ENCODE data around the gene RNASE8.
"Not testable (repeated sequence)": the region's sequence is repeated elsewhere in the genome, so short reads cannot be mapped to it uniquely, and the experiment has no call there.

RNASE8 gene, protein sequence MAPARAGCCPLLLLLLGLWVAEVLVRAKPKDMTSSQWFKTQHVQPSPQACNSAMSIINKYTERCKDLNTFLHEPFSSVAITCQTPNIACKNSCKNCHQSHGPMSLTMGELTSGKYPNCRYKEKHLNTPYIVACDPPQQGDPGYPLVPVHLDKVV

DNA sequence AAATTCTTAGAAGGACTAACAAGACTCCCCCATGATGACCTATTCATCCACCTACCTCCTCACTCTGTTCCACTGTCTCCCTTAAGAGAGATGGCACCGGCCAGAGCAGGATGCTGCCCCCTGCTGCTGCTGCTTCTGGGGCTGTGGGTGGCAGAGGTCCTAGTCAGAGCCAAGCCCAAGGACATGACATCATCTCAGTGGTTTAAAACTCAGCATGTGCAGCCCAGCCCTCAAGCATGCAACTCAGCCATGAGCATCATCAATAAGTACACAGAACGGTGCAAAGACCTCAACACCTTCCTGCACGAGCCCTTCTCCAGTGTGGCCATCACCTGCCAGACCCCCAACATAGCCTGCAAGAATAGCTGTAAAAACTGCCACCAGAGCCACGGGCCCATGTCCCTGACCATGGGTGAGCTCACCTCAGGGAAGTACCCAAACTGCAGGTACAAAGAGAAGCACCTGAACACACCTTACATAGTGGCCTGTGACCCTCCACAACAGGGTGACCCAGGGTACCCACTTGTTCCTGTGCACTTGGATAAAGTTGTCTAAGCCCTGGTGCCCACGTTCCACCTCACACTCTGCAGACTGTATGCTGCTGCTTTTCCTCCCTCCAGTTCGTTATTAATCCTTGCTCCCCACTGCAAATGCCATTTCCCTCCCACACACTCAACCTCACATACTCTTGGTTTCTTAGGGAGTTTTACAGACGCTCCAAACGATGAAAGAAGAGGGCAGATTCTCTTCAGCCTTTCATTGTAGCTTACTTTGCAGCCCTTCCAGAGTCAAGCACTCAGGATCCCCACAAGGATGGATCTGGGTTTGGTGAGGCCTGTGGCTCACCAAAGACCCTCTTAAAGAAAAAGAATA lies at the start of gene RNASE8:
RNASE8 (plus strand) TSS at position 20 of the 873 bp plus-strand sequence; CDS start at position 91, 71 bp downstream.
- no peak for DNase-seq

DNA sequence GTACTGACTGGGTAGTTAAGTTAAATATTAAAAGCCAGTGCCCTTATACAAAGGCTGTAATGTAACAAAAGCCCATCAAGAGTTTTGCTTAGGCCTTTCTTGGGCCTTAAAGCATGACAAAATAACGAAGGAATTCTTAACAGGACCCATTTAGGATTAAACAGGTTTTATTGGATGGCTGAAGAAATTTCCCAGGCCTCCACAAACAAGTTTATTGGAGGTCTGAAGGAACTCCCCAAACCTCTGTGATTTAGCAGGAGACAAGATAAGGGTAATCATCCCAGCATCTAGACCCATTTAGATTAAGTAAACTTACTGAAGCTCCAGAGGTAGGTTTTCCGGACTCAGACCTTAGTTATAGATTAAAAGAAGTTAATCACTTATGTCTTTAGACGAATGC lies 47.9 kb upstream of the RNASE8 start:
- DNase-seq, result not testable (repeated sequence)

DNA sequence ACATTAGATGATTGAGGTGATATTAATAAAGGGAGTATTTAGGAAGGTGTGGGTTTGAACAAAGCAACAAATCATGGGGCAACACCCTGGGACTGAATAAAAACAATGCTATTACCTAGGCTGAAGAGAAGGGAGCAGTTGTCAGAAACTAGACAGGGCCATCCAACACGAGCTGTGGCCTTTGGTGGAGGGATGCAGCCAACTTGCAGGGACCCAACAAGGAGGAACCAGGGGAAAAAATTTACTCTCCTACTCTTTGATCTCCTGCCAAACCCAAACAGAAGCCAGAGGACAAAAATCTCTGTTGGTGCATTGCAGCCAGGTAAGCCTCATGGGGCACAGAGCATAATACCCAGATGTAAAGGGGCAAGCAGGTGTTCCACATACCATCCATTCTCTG lies 46.5 kb upstream of the RNASE8 start:
- DNase-seq, result no peak

DNA sequence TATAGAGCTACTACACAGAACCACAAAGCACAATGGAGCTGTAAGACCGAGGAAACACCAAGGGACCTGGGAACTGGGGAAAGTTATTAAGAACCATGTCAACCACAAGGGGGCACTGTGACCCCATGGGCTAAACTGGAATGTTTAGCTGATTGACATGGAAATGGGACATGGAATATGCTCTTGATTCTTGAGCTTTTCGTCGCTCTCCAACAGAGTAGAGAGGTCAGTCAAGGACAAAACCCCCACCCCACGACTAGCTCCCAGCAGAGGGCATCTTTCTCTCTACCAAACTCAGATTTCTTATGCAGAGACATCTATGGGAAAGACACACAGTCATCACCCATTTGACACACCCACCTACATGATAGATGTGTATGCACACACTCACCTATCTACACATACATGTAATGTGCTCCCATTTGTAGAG lies 42.8 kb upstream of the RNASE8 start:
- peak; percentile 45 to 80 (median 72) for DNase-seq

DNA sequence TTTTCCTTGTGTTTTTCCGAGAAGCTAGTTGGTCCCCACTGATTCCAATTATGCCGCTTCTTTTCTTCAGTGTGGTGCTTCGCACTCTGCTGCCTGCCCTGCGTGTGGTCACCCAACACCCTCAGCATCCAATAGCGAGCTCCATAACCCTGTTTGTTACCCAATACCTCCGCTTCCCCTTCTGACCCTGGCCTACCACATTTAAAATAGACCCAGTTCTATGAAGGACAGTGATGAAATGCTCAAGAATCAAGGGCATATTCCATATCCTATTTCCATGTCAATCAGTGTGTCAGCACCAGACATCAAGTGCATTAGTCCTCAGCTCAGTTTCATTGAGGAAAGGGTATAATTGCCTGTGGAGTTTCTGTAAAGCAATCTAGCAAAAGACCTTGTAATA lies 42.3 kb upstream of the RNASE8 start:
- no peak for DNase-seq

DNA sequence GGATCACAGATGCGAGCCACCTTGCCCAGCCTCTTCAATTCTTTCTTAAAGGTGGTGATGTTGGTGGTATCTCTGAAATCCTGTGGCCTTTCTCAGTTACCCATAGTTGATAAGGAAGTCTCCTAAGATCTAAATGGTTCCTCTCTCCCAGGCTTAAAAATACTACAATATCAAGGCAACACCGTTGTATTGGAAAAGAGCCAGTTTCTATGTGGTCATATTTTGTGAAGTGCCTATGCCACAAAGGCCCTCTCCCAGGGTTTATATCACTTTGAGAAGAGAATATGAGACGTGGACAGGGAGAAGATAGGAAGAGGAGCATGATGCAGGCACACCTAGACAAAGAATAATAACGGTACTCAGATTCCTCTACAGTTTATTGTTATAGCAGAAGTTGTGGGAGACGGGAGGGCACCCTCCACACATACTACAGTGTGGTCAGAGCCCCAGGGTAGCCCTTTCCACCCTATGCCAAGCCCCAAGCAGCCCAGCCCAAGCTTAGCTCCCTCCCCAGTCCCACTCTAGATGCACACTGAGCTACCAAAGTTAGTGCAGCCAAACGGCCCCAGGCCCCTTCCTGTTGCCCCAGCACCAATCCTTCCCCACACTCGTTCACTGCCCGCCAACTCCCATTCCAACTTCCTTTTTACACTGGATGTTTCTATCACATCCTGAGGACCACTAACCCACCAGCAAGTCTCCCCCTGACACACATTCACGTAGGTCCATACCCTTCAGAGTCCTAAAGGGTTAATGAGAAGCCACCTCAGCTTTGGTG lies 41.0 kb upstream of the RNASE8 start:
- DNase-seq, result no peak

DNA sequence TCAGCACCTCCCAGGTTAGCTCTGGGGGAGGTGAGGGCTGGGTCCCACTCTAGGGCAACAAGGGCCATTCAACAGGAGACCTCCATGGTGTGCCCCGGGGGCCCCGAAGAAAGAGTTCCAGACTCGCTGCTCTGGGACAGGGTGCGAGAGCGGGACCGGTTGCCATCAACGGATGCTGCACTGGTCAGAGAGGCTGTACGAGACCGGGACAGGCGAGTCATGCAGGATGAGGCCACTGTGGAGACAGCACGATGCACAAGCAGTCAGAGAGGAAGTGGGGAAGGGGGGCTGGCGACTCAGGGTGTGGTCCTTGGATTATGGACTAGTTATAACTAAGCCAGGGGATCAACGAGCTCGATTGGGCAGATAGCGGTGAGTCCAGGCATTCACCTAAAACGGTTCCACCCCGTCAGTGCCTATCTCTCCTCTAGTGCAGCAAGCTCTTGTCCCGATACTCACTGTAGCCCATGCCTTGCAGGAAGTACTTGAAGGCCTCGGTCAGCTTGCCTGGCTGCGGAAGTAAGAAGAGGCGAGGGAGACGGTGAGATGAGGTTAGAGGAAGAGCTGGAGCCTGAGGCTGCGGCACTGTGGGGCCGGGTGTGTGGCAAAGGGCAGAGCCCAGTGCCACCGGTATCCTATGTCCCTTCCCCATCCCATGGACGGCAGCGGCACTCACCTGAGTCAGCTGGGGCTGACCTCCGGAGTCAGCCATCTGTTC lies 39.9 kb upstream of the RNASE8 start:
- DNase-seq, result no peak

DNA sequence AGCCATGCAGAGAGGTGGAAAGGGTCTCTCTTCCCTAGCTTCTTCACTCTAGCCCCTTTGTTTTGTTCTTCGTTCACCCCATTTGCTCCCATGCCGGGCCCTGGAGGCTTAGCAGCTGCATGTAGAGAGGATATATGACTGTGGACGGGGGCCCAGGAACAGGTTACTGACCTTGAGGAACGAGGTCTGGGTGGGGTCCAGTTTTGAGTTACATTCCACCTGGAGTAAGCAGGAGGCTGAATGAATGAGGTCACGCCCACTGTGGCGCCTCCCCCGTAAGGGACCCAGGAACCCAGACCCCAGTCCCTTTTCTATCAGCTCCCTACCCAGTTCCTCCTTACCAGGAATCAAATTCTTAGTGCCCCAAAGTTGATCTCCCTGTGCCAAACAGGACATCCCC lies 39.3 kb upstream of the RNASE8 start:
- DNase-seq, result no peak

DNA sequence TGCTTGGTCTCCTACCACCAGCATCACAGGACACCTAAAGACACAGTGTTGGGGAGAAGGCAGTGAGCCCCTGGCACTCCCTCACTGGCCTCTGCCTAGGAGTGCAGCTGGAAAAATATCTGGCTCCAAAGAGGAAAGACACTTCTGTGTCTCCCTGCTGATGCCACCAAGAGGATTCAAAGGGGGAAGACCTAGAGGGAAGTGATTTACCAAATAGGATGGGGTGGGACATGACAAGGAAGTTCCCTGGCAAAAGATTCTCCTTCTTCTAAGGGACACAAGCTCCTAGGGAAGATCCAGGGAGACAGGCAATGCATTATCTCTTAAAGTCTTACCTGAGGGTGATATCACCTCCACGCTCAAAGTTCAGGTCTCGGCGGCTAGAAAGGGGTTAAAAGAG lies 38.8 kb upstream of the RNASE8 start:
- no peak for DNase-seq

DNA sequence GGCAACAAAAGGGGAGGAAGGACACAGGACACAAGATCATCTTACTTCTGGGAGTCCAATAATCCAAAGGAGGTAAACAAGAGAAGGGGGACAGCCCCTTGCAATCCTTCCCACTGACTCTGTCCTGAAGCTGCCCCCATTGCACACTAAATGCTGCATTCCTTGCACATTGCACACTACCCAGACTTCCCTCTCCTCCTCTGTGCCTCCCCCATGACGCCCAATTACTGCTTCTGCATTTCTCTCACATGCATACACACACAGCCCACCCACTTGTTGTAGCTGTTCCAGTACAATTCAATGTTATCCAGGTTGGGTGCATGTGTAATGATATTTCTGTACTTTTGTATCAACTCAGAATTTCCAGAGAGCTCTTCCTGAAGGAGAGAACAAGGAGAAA lies 38.3 kb upstream of the RNASE8 start:
- no peak for DNase-seq

DNA sequence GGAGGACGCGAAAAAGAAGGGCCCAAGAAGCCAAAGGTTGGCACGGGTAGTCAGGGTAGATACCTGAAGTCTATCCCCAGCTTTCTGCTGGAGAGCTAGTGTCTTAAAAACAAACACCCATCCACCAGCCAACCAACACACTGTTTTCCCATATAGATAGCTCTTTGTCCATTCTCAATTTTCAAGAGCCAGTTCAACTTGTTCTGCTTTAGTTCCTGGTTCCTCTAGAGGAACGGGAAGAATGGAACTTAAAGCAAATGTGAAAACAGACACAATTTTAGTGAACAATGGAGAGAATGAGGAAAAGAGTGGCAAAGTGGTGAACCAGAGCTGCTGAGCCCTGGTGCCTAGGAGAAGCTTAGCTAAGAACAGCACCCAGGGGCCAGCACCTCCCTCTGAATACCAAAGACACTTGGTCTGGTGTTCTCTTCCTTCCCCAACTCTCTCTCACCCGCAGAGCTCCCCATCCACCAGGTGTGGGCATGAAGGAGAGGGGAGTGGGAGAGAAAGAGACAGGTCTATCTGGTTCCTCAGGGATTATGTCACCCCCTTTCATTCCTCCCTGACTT lies 36.6 kb upstream of the RNASE8 start:
- DNase-seq, result no peak

DNA sequence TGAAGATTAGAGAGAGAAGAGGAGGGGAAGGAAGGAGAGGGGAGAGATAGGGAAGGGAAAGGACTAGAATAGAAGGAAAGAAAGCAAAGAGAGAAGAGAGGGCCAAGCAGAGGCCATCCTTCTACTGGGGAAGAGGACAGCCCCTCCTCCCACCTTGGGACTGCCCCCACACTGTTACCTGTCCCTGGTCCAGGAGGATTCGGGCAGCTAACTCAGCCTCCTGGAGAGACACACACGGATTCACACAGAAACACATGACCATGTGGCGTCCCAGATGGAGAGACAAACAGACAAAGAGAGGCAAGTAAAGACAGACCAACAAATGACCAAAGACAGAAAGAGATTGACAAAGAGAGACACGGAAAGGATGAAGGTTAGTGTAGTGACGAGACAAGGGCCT lies 34.9 kb upstream of the RNASE8 start:
- no peak for DNase-seq

DNA sequence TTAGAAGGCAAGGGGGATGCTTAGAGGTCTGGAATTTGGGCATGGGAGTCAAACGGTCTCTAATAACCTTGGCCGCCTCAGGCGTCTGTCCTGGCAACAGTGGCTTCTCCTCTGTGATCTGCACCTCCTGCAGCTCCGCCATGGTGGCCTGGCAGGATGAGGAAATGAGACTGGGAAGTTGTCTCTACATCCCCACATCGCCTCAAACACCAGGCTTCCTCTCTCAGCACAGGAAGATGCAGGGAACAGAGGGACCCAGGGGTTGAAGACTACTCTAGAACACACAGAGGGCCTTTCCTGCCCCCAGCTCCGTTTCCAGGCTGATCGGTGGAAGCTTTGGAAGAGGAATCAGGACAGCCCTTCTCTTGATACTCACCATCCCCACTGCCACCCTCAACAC lies 34.4 kb upstream of the RNASE8 start:
- no peak for DNase-seq

DNA sequence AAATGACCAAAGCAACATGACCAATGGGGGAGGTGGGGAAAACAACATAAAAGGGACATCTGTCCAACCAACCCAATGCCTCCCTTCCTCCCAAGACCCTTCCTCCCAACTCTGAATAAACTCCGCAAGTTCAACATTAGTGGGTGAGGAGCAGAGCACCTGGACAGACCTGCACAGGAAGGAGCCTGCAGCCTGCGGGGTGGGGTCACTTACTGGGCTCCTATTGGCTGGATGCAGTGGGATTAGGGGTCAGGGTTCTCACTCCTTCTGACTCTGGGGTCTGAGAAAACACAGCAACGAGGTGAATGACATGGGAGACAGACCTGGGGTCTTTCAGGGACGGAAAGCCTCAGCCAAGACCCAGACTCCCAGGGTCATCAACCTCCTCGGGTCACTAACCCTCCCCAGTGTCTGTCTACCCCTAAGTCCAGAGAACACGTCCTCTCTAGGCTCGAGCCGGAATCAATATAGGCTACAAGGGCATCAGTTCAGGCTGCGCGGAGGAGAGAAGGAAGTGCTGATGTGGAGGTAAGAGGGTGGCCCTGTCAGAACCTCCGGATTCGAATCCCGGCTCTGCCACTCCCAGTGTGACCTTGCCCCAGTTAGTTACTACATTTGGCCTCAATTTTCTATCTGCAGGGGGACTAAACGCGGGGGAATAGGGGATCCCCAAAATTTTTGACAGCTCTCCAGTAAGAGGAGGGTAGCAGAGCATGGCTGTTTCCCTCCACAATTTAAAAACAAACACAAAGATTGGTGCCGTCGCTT lies 33.6 kb upstream of the RNASE8 start:
- DNase-seq, result peak in 2 of 6 experiments; percentile 20 to 36

DNA sequence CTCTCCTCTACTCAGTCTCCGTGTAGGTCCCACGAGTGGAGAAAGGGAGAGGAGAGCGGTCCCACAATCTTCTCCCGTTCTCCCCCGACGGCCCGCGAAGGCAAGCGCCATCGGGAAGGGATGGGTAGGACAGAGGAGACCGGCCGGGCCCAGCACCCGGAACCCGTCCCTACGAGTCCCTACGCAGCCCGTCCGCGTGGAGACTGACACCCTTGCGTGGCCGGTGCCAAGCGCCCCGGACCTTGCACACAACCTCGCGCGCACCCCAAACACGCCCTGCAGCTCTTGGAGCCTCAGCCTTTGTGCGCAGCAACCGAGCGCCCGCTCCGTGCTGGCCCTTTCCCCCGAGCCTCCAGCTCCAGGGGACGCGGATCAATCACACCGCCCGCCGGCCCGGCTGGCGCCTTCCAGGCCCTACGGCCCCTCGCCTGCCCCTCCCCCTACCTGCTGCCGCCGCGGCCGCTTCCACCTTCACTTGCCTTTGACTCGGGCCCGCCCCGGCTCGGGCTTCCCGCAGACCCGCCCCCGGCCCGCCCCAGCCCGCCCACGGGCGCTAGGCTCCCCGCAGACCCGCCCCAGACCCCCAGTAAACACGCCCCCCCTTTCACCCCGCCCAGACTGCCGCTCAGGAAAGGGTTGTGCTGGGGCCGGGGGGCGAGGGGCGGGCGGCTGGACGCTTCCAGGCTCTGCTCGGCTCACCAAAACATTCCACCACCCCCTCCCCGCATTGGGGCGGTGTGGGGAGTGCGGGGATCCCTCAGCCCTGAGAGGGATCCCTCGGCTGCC lies 32.8 kb upstream of the RNASE8 start, which contains the start of gene NDRG2:
NDRG2 (minus strand) TSS at position 477 of the 786 bp plus-strand sequence. CDS start 1,746 bp downstream, outside the sequence.
- DNase-seq, result peak; percentile 64 to 83 (median 76)

DNA sequence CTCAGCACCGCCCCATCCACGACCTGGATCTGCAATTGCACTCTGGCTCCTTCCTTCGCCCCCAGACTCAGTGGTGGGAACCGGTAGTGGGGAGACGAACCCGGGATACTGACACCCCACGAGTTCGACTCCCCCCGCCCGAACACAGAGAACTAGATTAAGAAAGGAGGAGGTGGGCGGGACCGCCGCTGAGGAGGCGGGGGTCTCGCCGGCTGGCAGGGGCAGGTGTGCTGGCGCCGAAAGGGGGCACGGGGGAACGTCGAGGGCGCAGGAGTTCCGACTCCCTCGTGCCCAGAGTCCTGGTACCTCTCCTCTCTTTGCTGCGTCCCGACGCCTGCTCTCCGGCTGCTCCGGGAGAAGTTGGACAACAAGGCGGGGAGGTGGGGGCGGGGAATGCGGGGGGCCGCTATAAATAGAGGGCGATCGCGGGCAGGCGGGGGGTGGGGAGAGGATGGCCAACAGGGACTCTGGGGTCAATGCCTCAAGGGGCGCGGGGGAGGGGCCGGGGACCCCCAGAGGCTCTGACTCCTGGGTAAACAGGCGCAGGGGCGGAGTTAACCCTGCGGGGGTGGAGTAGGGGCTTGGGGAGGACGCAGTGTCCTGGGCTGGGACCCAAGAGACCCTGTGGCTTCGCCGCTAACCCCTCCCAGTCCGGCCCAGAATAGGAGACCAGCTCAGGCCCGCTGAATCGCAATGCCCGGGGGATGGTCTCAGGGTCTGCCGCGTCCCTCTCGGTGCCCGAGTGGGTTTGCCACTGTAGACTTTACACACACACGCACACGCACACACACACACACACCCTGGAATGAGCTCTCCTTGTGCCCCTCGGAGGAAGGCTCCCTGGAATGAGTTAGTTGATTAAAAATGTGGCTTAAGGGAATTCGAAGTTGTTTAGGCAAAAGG lies 32.0 kb upstream of the RNASE8 start:
- DNase-seq, result peak in 1 of 6 experiments; percentile 16

DNA sequence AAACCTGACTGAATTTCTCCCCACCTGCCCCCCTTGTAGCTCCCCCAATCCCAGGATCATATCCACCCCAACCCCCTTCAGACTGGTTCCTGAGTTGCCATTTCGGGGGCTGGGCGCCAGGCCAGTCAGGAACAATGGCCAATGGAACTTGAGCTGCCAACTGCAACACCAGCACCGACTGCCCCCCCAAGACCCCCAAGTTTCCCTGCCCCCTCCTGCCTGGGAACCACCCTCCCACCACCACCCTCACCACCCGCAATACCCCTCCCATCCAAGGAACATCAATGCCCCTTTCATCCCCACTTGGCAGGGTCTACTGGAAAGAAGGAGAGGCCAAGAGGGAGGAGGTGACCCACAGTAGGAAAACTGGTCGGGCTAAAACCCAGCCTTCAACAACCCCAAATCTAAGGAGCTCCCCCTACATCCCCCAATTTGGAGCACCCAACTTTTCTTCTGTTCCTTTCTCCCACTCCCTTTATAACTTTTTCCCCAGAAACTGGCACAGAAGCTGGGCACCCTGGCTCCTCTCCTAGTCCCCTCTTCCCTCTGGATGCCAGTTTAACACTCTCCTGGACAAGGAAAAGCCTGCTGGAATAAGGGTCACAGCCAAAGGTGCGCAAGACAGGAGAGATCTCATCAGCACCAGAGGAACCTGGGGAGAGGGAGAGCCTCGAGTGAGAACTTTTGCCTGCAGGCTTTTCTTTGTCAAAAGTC lies 31.2 kb upstream of the RNASE8 start:
- no peak for DNase-seq

DNA sequence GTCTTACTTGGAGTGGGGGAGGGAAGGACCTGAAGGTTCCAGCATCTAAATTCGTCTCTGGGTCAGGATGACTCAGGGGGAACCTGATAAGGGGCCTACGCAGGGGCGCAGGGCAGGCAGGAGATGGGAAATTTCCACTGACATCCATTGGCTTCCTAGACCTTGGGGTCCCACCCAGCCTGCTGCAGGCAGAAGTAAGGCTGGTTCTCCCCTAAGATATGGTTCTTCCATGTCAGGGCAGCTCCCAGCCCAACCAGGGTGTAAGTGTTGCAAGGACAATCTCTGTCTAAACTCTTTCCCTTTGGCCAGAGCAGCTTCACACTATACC lies 30.7 kb upstream of the RNASE8 start:
- no peak for DNase-seq

DNA sequence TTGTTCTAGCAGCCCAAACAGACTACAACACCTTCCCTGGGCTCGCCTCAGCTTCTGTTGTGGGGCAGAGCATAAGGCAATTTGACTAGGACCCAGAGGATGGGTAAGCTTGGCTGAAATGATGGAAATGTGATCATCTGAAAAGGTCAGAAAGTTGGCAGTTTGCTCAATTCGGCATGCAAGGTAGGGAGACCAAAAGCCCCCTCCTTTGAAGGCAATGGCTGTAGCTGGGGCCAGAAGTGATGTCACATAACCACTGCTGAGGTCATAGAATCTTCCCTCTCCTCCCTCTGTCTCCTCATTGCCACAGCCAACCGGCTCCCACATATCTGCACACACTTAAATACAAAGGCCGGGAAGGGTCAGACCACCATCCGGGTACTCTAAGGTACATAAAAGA lies 27.7 kb upstream of the RNASE8 start, which contains the start of gene TPPP2:
TPPP2 (plus strand) TSS at position 301 of the 400 bp plus-strand sequence. CDS start 365 bp downstream, outside the sequence.
- no peak for DNase-seq
